ENCODE results near the gene CCDC88A.

DNA sequence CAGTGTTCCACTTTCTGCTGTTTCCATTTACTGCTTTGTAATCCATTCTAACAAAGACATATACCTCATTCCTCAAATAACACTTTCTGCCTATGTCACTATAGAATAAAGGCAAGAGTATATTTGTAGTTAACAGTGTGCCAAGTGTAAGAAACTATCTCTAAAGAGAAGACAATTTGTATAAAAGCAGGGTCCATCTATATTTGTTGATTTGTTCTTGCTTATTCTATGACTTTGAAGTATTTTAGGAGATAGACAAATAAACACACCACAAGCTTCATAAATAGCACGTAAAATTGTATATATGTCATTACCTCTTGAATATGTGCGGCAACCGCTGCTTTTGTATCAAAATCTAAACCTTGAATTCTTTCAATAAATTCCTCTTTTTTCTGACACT, 56.0 kb downstream of the CCDC88A start:
- TF ChIP-seq TAF1 (IDR thresholded peaks at IDR 0.05; ENCODE audit: borderline replicate concordance, insufficient read depth, low read length) = no peak
- no peak for TF ChIP-seq SIN3A (IDR thresholded peaks at IDR 0.05; ENCODE audit: borderline replicate concordance, insufficient read depth, low read length)
- TF ChIP-seq, protein P1, sequence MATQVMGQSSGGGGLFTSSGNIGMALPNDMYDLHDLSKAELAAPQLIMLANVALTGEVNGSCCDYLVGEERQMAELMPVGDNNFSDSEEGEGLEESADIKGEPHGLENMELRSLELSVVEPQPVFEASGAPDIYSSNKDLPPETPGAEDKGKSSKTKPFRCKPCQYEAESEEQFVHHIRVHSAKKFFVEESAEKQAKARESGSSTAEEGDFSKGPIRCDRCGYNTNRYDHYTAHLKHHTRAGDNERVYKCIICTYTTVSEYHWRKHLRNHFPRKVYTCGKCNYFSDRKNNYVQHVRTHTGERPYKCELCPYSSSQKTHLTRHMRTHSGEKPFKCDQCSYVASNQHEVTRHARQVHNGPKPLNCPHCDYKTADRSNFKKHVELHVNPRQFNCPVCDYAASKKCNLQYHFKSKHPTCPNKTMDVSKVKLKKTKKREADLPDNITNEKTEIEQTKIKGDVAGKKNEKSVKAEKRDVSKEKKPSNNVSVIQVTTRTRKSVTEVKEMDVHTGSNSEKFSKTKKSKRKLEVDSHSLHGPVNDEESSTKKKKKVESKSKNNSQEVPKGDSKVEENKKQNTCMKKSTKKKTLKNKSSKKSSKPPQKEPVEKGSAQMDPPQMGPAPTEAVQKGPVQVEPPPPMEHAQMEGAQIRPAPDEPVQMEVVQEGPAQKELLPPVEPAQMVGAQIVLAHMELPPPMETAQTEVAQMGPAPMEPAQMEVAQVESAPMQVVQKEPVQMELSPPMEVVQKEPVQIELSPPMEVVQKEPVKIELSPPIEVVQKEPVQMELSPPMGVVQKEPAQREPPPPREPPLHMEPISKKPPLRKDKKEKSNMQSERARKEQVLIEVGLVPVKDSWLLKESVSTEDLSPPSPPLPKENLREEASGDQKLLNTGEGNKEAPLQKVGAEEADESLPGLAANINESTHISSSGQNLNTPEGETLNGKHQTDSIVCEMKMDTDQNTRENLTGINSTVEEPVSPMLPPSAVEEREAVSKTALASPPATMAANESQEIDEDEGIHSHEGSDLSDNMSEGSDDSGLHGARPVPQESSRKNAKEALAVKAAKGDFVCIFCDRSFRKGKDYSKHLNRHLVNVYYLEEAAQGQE (IDR thresholded peaks at IDR 0.05; ENCODE audit: insufficient read depth in 1 of 2, low read depth in 2 of 2, low read length in 2 of 2) = no peak
- TF ChIP-seq POLR2AphosphoS5 (IDR thresholded peaks at IDR 0.05; ENCODE audit: low read depth, low read length) = no peak
